Suprapubic skin (tissue), 4 donors: ENCODE results near the gene HPSE2. TPM values are rescaled to one million over a fixed set of nuclear protein-coding genes. Genes with fewer than 3 reads are reported as not detected.

Experiments used
- DNase-seq, 2 donors: peaks; one replicate each; pipeline ENCODE4 v3.0.0-alpha.2; 2019; ENCODE audit warnings: low spot score in 2 of 2
- H3K27ac ChIP-seq: fragments of 200-600 bp; sonication (generic); one replicate; pipeline ENCODE4 v1.5.1; 2019
- H3K27me3 ChIP-seq: fragments of 200-600 bp; sonication (generic); one replicate; pipeline ENCODE4 v1.5.1; 2019
- H3K36me3 ChIP-seq: fragments of 200-600 bp; sonication (generic); one replicate; pipeline ENCODE4 v1.5.1; 2019
- H3K4me1 ChIP-seq: fragments of 200-600 bp; sonication (generic); one replicate; pipeline ENCODE4 v1.5.1; 2019
- H3K4me3 ChIP-seq: fragments of 200-600 bp; sonication (generic); one replicate; pipeline ENCODE4 v1.5.1; 2019; ENCODE audit warnings: mild to moderate bottlenecking
- H3K9me3 ChIP-seq: fragments of 200-600 bp; sonication (generic); one replicate; pipeline ENCODE4 v1.5.1; 2019
- EP300 ChIP-seq: sonication (generic); formaldehyde crosslinking; IDR thresholded peaks from one replicate; pipeline ENCODE4 v1.6.1; 2017; ENCODE audit warnings: antibody characterized with exemption
- POLR2A ChIP-seq, 2 donors: fragments of 450-650 bp; IDR thresholded peaks; one replicate each; pipeline ENCODE4 v1.6.1; 2017; ENCODE audit warnings: antibody characterized with exemption in 2 of 2, mild to moderate bottlenecking in 2 of 2, moderate library complexity in 2 of 2
- POLR2AphosphoS5 ChIP-seq, 3 donors: sonication (generic); formaldehyde crosslinking; IDR thresholded peaks; one replicate each; pipeline ENCODE4 v1.6.1; 2017; ENCODE audit warnings: antibody characterized with exemption in 3 of 3
- WGBS: methylation state at CpG from one replicate; pipeline ENCODE4 v1.1.5; 2018; 5-methylcytosine and 5-hydroxymethylcytosine counted together
- total RNA-seq, 4 donors: library from RNA; depleted of rRNA; stranded (reverse); fragments of >200 nt; gene quantifications; one replicate each; pipeline ENCODE4 v1.1.0, GENCODE V29; 2016
- TF ChIP-seq, protein P1 (sequence below), 2 donors: fragments of 200-600 bp in 1 of 2; fragments of 450-650 bp in 1 of 2; sonication (generic) in 1 of 2; IDR thresholded peaks; one replicate each; pipeline ENCODE4 v1.5.1; 2016 to 2019; ENCODE audit warnings: antibody characterized with exemption in 2 of 2, mild to moderate bottlenecking in 1 of 2, moderate library complexity in 1 of 2

The HPSE2 gene
- total RNA-seq, 4 donors from 2014 or later, result 0.95 to 1.3 (median 0.99) TPM

DNA sequence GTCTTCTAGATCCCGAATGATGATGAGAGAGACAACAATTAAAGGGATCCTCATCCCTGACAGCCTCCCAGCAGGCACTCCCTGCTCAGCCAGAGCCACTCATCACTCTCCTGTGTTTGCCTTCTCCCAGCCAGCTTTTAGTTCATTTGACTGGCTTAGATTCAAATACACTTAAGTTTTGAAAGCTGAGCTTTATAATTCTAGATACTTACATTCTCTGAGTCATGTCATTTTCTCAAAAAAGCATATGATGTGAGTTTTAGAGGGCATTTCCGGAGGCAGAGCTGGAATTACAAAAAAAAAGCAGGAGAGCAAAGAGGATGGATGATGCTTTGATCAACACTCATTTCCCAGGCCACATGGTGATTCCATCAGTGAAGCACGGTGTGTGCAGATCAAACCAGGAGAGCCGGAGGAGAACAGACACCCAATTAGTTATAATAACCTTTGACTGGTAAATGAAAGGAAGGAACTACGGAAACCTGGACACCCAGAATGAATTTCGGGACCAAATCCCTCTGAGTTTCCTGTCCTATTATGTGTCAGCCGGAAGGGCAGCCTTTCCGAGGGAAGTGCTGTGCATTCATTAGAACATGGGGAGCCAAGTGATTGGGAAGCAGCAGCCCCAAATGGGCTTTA lies 707.4 kb downstream of the HPSE2 start:
- no peak overlapping the region for H3K27ac ChIP-seq
- no peaks in the 10 kb centered on the region for H3K9me3 ChIP-seq
- TF ChIP-seq EP300, result no peak
- TF ChIP-seq, protein P1, sequence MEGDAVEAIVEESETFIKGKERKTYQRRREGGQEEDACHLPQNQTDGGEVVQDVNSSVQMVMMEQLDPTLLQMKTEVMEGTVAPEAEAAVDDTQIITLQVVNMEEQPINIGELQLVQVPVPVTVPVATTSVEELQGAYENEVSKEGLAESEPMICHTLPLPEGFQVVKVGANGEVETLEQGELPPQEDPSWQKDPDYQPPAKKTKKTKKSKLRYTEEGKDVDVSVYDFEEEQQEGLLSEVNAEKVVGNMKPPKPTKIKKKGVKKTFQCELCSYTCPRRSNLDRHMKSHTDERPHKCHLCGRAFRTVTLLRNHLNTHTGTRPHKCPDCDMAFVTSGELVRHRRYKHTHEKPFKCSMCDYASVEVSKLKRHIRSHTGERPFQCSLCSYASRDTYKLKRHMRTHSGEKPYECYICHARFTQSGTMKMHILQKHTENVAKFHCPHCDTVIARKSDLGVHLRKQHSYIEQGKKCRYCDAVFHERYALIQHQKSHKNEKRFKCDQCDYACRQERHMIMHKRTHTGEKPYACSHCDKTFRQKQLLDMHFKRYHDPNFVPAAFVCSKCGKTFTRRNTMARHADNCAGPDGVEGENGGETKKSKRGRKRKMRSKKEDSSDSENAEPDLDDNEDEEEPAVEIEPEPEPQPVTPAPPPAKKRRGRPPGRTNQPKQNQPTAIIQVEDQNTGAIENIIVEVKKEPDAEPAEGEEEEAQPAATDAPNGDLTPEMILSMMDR (IDR thresholded peaks at IDR 0.05), result no peak
- no peak for TF ChIP-seq POLR2A (IDR thresholded peaks at IDR 0.05)
- no peak for TF ChIP-seq POLR2AphosphoS5 (IDR thresholded peaks at IDR 0.05)
- no peaks in the 10 kb centered on the region for H3K4me1 ChIP-seq
- no peak overlapping the region for H3K4me3 ChIP-seq
- H3K36me3 ChIP-seq, result no peaks in the 10 kb centered on the region
- no peaks in the 10 kb centered on the region for H3K27me3 ChIP-seq
- WGBS, result 54% methylated on average over 8 of the region's 8 CpGs
- no peak for DNase-seq

DNA sequence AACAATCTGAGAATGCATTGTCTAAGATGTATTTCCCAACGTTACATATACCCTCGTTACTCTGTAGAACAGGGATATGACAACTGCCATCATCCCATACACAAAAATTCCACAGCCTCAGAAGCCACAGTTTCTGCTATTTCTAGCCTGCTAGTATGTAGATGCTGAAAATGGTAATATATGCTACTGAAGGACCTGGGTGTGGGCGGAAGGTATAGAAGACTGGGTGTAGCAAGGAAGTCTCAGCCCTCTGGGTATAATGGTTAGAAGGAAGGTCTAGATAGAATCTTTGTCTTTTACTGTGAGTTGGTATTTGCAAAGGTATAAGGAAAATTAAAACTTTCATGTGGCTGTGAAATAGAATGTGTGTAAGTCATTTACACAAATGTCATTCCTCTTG lies 709.7 kb downstream of the HPSE2 start:
- no peaks in the 10 kb centered on the region for H3K36me3 ChIP-seq
- H3K9me3 ChIP-seq, result no peaks in the 10 kb centered on the region
- no peaks in the 10 kb centered on the region for H3K4me1 ChIP-seq
- H3K4me3 ChIP-seq, result no peak overlapping the region
- no peaks in the 10 kb centered on the region for H3K27me3 ChIP-seq
- TF ChIP-seq EP300, result no peak
- TF ChIP-seq, protein P1 (IDR thresholded peaks at IDR 0.05), result no peak
- no peak for TF ChIP-seq POLR2AphosphoS5 (IDR thresholded peaks at IDR 0.05)
- no peak for TF ChIP-seq POLR2A (IDR thresholded peaks at IDR 0.05)
- no peak overlapping the region for H3K27ac ChIP-seq
- no peak for DNase-seq
- 70% methylated on average over 3 of the region's 3 CpGs for WGBS

DNA sequence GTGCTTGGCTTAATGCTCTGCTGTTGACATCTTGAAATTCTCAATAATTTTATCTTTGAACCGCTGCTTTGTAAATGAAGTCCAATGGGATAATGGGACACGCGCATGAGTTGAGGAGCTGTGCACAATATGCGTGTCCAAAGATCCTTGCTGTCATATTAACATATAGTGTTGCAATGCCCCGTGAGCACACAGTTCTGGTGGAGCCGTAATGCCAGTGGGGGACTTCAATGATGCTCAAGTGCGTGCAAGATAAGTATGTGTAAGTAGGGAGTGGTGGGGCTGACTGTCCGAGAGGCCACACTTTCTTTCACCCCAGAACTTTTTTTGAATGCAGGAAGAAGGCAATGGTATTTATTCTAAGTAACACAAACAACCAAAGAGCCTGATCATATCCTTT lies 711.5 kb downstream of the HPSE2 start:
- no peak for DNase-seq
- Histone ChIP-seq H3K4me3 (no peak overlapping the region), H3K9me3 (no peaks in the 10 kb centered on the region), H3K27me3 (no peaks in the 10 kb centered on the region), H3K27ac (no peak overlapping the region), H3K4me1 (no peaks in the 10 kb centered on the region), H3K36me3 (no peaks in the 10 kb centered on the region)
- 98% methylated on average over 8 of the region's 8 CpGs for WGBS
- TF ChIP-seq POLR2AphosphoS5 (IDR thresholded peaks at IDR 0.05) (no peak), POLR2A (IDR thresholded peaks at IDR 0.05) (no peak), EP300 (no peak)
- TF ChIP-seq, protein P1 (IDR thresholded peaks at IDR 0.05), result no peak

DNA sequence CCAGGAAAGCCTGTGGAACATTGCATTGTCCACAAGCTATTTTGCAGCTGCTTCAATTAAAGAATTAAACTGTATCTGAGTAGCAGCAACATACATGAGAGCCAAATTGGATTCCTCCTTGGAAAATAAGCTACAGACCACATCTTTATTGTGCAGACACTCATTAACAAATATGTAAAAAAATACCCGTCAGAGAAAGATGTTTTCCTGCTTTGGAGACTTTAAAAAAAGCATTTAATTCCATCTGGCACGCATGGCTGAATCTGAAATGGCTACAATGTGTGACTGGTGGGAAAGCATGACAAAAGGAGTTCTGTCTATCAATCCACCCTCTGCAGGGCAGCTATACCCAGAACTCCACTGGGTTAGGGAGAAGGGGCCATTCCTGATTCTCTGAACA lies 715.8 kb downstream of the HPSE2 start:
- no peak for DNase-seq
- TF ChIP-seq EP300 (no peak), POLR2A (IDR thresholded peaks at IDR 0.05) (no peak), POLR2AphosphoS5 (IDR thresholded peaks at IDR 0.05) (no peak)
- TF ChIP-seq, protein P1 (IDR thresholded peaks at IDR 0.05), result no peak

DNA sequence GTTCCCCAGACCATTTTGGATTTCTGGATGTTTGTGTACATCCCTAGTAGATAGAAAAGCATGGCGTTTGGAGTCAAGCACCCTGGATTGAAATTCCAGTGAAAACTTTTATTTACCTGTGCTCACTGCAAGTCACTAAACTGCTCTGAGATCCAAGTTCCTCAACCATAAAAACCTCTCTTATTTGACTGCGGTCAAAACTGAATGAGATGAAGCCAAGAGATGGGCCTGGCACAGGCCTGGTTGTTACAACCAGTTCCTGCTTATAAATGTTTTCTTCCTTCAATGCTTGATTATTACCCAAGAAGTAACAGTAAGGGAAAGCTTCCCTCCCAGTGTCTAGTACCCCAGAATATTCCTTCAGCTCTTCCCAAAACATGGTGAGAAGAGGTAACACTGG lies 718.0 kb downstream of the HPSE2 start:
- Histone ChIP-seq H3K27ac (no peak overlapping the region), H3K4me3 (no peak overlapping the region), H3K27me3 (no peaks in the 10 kb centered on the region), H3K4me1 (no peaks in the 10 kb centered on the region), H3K9me3 (no peaks in the 10 kb centered on the region), H3K36me3 (no peaks in the 10 kb centered on the region)
- TF ChIP-seq POLR2A (IDR thresholded peaks at IDR 0.05) (no peak), POLR2AphosphoS5 (IDR thresholded peaks at IDR 0.05) (no peak), EP300 (no peak)
- TF ChIP-seq, protein P1 (IDR thresholded peaks at IDR 0.05), result no peak
- no peak for DNase-seq
- WGBS, result 46% methylated on average over 2 of the region's 2 CpGs

More for the DNA sequence above, 715.8 kb downstream of the HPSE2 start:
- no peaks in the 10 kb centered on the region for H3K4me1 ChIP-seq
- H3K9me3 ChIP-seq, result no peaks in the 10 kb centered on the region
- H3K36me3 ChIP-seq, result no peaks in the 10 kb centered on the region
- H3K4me3 ChIP-seq, result no peak overlapping the region
- H3K27me3 ChIP-seq, result no peaks in the 10 kb centered on the region
- 61% methylated on average over 2 of the region's 2 CpGs for WGBS
- no peak overlapping the region for H3K27ac ChIP-seq
